LNCAP (cell line): ENCODE measurements around the gene PUS1.

Experiments
- TF ChIP-seq, protein P1 (sequence below): fragments of 450-650 bp; IDR thresholded peaks from 2 replicates; pipeline ENCODE4 v1.5.1; 2017; ENCODE audit warnings: mild to moderate bottlenecking

PUS1 gene

DNA sequence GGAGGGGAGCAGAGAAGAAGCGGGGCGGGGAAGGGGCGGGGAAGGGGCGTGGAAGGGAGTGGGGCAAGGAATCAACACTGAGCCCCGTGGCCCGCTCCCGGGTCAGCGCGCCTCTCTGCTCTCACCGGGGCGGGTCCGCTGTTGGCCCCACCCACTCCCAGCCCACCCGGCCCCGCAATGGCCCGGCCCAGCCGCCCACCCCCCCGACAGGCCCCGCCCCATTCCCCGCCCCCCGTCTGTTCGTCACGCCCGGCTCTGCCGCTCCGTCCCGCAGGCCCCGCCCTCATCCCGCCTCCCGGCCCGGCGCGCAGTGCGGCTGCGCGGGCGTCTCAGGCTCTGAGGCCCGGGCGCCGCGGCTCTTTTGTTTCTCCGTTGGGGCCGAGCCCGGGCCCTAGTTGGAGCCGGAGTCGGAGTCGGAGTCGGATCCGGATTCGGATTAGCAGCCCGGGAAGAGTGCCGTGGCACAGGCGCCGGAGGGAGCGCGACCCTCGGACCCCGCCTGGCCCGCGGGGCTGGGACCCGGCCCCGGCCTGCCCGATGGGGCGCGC lies 34.7 kb upstream of the PUS1 start, which contains the start of gene ULK1:
Gene ULK1 (plus strand): TSS at position 310 of the 548 bp plus-strand sequence. CDS start 380 bp downstream, outside the sequence.
- TF ChIP-seq, protein P1, sequence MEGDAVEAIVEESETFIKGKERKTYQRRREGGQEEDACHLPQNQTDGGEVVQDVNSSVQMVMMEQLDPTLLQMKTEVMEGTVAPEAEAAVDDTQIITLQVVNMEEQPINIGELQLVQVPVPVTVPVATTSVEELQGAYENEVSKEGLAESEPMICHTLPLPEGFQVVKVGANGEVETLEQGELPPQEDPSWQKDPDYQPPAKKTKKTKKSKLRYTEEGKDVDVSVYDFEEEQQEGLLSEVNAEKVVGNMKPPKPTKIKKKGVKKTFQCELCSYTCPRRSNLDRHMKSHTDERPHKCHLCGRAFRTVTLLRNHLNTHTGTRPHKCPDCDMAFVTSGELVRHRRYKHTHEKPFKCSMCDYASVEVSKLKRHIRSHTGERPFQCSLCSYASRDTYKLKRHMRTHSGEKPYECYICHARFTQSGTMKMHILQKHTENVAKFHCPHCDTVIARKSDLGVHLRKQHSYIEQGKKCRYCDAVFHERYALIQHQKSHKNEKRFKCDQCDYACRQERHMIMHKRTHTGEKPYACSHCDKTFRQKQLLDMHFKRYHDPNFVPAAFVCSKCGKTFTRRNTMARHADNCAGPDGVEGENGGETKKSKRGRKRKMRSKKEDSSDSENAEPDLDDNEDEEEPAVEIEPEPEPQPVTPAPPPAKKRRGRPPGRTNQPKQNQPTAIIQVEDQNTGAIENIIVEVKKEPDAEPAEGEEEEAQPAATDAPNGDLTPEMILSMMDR: no peak

- TF ChIP-seq, protein P1: no peak
These were observed 34.0 kb upstream of the PUS1 start for GRCh38 chr12:131894981-131895639.

DNA sequence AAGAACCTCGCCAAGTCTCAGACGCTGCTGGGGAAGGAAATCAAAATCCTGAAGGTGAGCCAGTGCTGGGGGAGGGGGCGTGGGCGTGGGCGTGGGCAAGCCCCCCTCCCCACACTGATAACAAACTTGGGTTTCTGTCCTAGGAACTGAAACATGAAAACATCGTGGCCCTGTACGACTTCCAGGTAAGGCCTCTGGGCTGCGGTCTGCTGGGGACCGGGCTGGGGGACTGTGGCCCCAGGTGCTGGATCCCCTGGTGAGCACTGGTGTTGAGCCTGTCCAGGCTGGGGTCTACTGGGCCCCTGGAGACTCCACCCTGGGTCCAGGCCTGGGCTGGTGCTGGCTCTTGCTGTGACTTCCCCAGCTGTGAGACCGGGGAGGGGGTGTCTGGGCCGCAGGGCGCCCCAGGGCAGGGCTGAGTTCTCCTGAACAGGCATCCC lies 33.4 kb upstream of the PUS1 start:
- TF ChIP-seq, protein P1: no peak

- TF ChIP-seq, protein P1: no peak
These were observed 32.8 kb upstream of the PUS1 start for GRCh38 chr12:131896080-131896810.

DNA sequence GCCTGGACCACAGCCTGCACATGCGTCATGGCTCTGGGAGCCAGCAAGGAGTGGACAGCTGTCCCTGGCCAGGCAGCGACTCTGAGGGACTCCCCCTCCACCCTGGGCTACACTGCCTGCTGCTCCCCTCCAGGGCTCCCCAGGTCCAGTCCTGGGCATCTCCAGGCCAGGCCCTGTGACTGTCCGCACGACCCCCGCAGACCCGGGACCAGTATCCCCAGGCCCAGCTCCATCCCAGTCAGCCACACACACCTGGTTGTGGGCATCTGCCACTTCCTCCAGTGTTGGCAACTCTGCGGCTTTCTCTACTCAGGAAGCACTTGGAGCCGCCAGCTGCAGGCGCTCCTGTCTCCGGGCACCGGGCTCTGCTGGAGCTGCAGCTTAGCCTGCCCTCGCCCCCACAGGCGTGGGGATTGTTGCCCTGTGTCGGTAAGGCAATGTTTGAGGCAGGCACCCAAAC lies 32.2 kb upstream of the PUS1 start:
- TF ChIP-seq, protein P1: no peak

- TF ChIP-seq, protein P1: no peak
These were observed 31.8 kb upstream of the PUS1 start for GRCh38 chr12:131897276-131897675.

DNA sequence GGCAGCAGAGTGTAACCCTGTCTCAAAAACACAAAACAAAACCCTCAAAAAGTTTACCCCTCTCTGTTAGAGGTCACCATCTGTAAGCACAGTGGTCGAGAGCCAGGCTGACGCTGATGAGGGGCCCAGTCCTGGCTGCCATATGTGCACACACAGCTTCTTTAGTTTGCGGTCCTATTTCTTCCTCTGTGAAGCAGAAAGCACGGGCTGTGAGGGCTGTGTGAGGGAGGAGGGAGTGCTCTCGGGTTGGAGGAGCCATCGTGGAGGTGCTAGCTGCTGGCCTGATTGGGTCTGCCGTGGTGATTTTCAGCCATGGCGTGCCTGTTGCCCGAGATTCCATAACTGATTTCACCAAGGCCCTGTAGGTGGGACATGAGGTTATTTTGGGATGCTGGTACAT lies 31.2 kb upstream of the PUS1 start:
- TF ChIP-seq, protein P1: no peak
